Muscle of arm (tissue), 12 donors: ENCODE measurements around the gene LRRC70. TPM values are rescaled to one million over a fixed set of nuclear protein-coding genes. Genes with fewer than 3 reads are reported as not detected.

Experiments used
- DNase-seq: peaks from one replicate; pipeline ENCODE4 v3.0.0-alpha.2; 2013
- polyA plus RNA-seq, 12 donors: library from polyadenylated mRNA; unstranded; fragments of 120-200 nt; gene quantifications; one replicate each; pipeline ENCODE4 v1.2.1, GENCODE V29; 2013; ENCODE audit not compliant: insufficient read length in 12 of 12

Gene LRRC70
- polyA plus RNA-seq, 12 donors = 3.5 to 8.5 (median 4.9) TPM; not detected in 1

GRCh38 chr5:62572918-62573514, 5.6 kb upstream of the LRRC70 start:
- no peak for DNase-seq

DNA sequence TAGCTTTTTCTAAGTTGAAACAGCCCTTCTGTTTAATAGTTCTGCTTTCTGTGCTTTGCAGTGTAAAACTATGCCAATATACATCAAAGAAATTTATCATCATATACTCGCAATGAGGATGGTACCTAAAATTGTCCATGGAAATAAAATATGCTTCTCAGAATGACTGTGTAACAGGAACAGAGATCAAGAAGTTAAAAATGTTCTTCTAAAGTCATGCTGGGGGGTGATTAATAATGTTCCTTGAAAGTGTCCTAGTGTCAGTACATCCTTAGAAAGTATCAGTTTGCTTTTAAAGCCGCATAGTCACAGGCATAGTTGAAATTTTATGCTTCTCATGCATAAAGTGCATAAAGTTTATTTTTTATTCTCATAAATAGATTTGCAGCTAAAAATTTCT, 4.0 kb upstream of the LRRC70 start:
- DNase-seq = no peak

GRCh38 chr5:62575066-62575465, 3.6 kb upstream of the LRRC70 start:
- DNase-seq = no peak

DNA sequence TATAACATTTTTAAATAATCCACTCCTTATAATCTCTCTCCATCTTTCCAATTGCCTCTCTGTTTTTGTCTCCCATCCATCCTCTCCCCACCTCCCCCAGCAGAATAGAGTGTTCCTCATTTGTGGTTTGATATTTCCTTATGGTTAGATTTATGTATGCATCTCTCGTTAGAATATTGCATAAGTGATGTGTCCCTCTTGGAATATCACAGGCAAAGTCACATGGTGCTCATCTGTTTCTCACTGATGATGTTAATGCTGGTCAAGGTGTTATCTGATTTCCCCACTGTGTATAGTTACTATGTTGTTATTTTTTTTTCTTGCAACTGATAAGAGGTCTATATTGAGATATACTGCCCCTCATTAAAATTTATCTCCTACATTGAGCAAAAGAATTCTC, 3.1 kb upstream of the LRRC70 start:
- no peak for DNase-seq

GRCh38 chr5:62576570-62577170, 1.9 kb upstream of the LRRC70 start:
- no peak for DNase-seq

DNA sequence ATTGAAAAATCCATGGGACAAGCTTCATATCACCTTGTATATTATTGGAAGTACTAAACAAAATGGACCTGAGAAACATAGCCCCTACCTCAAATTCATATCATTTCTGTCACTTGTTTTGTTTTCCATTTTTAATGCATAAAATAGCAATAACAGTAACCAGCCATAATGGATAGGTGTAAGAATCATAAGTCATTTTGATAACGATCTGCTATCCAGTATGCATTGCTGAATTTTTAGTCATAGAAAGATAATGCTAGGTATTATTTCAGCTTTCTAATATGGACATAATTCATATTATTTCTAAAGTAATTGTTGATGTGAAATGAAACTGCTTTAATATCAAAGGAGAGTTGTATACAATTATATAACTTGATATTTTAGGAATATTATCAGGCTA, 1.1 kb upstream of the LRRC70 start:
- no peak for DNase-seq

GRCh38 chr5:62579761-62580160, 1.1 kb downstream of the LRRC70 start:
- DNase-seq = no peak

- DNase-seq = no peak
Observed at GRCh38 chr5:62581836-62582597, 3.4 kb downstream of the LRRC70 start.

DNA sequence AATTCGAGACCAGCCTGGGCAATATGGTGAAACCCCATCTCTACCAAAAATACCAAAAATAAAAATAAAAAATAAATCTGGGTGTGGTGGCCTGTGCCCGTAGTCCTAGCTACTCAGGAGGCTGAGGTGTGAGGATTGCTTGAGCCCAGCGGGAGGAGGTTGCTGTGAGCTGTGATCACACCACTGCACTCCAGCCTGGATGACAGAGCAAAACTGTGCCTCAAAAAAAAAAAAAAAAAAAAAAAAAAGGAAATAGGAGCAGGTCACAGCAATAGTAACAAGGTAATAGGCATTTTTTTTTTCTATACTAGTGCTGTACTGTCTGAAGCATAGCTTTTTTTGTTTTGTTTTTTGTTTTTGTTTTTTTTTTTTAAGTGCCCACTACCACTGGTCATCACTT, 5.8 kb downstream of the LRRC70 start:
- no peak for DNase-seq

- no peak for DNase-seq
Observed at GRCh38 chr5:62585306-62585705, 6.7 kb downstream of the LRRC70 start.

DNA sequence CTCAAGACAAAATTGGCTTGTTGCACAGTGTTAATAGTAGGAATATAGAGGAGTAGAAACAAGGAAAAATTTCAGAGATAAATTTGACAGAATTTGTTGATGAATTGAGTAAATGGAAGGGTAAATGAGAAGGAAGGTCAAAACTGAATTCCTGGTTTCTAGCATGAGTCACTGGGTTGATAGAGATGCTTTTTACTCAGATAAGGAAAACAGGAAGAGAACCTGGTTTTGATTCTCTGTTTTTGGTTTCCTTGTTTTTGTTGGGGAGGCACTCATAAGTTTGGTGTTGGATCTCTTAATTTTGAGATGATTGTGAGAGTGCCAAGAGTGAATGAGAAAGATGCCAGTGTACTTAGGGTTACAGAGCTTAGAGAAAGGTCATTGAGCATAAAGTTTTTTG, 7.1 kb downstream of the LRRC70 start:
- no peak for DNase-seq

DNA sequence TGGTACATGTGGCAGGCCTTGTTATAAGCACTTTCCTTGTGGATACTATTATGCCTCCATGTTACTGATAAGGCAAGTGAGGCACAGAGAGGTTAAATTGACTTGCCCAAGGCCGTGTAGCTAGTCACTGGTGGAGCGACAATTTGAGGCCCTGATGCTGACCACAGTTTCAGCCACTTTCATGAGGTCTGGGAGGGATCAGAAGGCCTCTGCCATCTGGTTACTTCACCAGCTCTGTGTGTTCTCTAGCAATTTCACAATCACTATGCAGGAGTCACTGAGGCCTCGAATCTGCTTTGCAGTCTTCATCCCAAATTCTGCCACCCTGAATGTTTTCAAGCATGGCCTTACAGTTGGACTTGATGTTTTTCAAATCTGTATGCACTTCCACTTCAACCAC, 9.1 kb downstream of the LRRC70 start:
- no peak for DNase-seq

DNA sequence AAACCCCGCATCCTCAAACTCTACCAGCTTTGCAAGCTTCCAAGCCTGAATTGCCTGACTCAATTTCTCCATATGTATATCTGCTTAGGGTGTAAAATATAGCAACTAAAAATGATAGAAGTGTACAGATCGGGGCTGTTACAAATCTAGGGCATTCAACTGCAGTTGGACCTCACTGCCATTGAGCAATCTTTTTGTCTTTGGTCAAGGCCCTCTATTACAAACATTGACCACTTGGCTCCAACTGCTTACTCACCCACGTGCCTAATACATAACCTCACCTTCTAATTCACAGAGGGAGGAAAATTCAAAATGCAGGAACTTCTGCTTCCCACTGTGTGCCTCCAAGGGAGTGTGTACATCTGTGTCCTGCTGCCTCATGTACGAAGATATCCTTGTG, 10.0 kb downstream of the LRRC70 start:
- no peak for DNase-seq

DNA sequence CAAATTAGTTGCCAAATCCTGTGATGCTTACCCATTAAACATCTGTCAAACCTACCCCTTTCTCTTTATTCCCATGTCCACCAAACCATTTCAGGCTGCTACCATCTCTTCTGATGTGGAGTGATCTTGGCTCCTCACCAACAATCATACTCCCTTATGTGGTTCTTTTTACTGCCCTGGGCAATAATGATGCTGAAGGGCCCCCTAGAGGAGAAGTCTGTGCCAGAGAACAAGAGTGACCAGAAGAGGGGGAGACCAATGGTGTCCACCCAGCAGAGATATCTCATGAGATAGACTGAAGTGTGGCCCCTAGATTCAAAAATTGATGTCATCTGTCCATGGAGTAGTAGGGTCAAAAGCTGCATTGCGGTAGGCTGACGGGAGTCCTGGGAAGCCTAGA, 10.9 kb downstream of the LRRC70 start:
- DNase-seq = no peak

GRCh38 chr5:62590387-62590786, 11.8 kb downstream of the LRRC70 start:
- no peak for DNase-seq

GRCh38 chr5:62592558-62592957, 13.9 kb downstream of the LRRC70 start:
- DNase-seq = no peak

DNA sequence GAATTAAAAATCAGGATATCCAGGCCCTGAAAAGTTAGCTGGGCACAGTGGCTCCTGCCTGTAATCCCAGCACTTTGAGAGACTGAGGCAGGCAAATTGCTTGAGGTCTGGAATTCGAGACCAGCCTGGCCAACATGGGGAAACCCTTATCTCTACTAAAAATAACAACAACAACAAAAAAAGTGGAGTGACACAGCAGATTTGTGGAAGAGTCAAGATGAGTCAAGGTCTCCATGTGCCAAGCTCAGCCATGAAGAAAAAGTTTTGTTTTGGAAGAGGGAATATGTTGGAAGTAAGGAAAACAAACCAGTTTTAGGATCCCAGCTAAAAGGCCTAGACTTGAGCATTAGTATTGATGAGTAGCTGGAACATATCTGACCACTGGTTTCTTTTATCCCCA, 14.7 kb downstream of the LRRC70 start:
- no peak for DNase-seq

DNA sequence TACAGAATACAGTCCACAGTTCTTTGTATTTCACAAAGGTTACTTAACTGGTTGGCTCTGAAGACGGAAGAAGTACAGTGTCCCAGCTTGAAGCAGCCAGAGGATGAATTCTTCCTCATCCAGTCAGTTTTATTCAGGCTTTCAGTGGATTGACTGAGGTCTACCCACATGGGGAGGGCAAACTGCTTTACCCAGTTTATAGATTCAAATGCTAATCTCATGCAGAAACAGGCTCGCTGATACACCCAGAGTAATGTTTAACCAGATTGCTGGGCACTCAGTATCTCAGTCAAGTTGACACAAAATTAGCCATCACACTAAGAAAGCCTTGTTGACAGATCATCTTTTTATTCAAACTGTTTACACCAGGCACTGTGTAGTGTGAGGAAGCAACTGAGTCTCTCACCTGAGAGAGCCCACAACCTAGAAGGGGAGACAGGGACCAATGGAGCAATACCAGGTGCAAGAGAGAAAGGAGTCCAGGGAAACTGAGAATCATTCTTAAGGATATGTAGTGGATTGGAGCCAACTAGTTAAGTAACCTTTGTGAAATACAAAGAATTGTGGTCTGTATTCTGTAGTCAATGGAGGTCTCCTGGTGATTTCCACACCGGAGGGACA, 15.9 kb downstream of the LRRC70 start:
- no peak for DNase-seq

DNA sequence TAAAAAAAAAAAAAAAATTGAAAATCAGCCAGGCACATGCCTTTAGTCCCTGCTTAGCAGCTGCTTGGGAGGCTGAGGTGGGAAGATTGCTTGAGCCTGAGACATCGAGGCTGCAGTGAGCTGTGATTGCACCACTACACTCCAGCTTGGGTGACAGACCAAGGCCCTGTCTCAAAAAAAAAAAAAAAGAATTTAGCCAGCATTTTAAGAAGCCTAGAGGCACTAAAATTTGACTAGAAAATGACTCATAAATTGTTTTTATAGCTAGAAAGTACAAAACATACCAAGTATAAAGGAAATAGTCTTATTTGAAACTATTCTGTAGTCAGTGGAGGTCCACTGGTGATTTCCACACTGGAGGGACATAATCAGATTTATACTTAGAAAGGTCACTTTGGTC, 17.5 kb downstream of the LRRC70 start:
- DNase-seq = no peak

DNA sequence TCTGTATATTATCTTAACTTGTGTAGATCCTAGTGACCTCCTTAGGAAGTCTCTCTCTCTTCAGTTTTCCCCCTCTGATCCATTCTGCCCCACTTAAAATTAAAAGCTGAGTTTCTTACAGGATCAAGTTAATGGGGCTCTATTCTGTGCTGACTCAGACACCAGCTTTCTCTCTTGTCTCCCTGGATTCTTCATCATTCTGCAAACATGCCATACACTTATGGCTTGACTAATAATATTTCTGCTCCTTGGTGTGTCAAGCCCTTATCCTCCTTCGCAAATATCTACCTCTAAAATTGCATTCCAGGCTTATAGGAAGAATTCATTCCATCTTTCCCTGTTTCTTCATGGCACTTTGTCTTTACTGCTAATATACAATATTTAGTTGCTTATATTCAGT, 18.1 kb downstream of the LRRC70 start:
- no peak for DNase-seq

DNA sequence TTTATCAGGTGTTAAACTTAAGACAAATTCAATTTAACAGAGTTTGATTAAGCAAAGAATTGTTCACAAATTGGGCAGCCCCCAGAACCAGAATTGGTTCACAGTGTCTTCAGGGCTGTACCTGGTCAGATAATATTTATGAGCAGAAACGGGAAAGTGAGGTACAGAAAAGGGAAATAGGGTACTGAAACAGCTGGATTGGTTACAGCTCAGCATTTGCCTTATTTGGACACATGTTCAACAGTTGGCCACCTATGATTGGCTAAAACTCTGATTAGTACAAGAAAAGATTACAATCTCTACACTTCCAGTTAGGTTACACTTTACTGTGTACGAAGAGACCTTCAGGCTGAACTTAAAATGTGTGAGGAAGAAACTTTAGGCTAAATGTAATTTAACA, 18.7 kb downstream of the LRRC70 start:
- DNase-seq = no peak

DNA sequence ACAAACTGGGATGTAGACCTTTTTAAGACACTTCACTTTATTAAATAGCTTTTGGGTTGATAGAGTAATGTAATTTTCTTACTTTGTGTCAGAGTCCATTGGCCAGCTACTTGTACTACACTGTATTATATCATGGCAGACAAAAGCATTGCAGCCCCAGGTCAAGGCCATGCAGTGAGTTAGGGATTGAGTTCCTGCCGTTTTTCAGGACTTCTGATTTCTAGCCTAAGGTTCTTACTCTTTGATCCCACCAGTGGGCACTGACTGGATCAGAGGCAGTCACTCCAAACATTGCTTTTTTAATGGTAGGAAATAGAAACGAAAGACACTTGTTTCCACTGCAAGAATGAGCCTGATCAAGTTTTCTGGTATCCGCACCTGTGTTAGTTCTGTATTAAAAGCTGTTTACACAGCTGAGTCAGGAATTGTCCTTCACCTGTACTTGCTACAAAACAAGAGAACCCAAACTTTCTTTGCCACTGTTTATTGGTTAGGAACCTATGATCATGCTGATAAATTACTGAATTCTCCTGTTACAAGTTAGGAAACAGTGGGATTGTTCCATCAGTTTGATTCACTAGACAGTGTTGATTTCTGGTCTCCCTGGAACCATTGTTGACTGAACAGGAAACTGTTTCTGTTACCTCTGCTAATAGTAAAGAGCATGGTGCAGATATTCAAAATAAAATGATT, 22.1 kb downstream of the LRRC70 start:
- no peak for DNase-seq
